B cell (primary cell): ENCODE results near the gene CES4A.

Experiments
- CTCF ChIP-seq: fragments of 200-600 bp; IDR thresholded peaks from one replicate; pipeline ENCODE4 v1.8.0; 2022; ENCODE audit warnings: antibody characterized with exemption, mild to moderate bottlenecking
- EZH2 ChIP-seq: IDR thresholded peaks from 2 replicates; pipeline ENCODE4 v1.6.1; 2012; ENCODE audit warnings: borderline replicate concordance, low read depth, mild to moderate bottlenecking, moderate library complexity, low read length; ENCODE audit not compliant: insufficient read depth, poor library complexity, severe bottlenecking

DNA sequence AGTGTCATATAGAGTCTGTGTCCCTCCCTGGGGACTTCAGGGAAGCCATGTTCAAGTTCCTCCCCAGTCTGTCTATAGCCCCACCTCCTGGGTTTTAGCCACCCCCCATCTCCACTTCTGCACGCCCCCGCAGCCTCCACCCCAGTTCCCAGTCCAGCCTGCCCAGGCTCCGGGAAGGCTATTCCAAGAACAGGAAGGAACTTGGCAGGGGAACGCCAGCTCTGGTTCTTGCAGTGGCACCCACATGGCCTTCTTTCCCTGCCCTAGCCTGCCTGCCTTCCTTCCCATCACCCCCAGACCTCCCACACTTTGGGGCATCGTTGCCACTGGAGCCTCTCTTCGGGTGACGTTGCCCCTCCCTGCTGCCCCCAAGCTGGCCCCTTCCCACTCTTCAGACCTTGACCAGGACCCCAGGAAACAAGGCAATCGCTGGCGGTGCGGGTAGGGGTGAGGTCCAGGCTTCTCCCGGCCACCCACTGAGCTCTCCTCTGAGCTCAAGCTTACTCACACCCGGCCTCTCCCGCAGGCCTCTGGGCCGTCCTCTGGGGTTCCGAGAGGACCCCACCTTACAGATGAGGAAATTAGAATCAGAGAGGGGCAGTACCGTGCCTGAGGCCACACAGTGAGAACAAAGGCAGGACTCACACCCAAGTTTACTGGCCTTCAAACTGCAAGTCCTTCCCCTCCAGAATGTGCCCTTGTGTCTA is 9.2 kb upstream of the CES4A start:
- TF ChIP-seq CTCF (no peak), EZH2 (no peak)
